OCI-LY3 (cell line): ENCODE results near the gene CCDC175.
A peak's percentile ranks its signal among the peaks of the same experiment; 100 is the strongest.

ENCODE experiments used
- H2AFZ ChIP-seq: fragments of 200-600, 300-600 bp; shearing (Covaris generic); 2 replicates; pipeline ENCODE4 v1.6.0; 2014; ENCODE audit warnings: antibody characterized with exemption, low read depth, low read length
- H3K27ac ChIP-seq: fragments of 200-600, 300-600 bp; sonication (generic); 2 replicates; pipeline ENCODE4 v1.5.1; 2014; ENCODE audit warnings: mild to moderate bottlenecking, low read length, moderate library complexity, mixed read lengths
- H3K27me3 ChIP-seq: fragments of 200-600, 300-600 bp; sonication (generic); 2 replicates; pipeline ENCODE4 v1.6.1; 2014; ENCODE audit warnings: low read depth, low read length, mixed read lengths
- H3K36me3 ChIP-seq: fragments of 200-600, 300-600 bp; sonication (generic); replicated peaks from 2 replicates; pipeline ENCODE3; 2014; ENCODE audit warnings: low read depth, low read length, mixed read lengths
- H3K4me1 ChIP-seq: fragments of 300-600, 200-600 bp; sonication (generic); 2 replicates; pipeline ENCODE4 v1.6.1; 2014; ENCODE audit warnings: low read length, mixed read lengths
- H3K4me2 ChIP-seq: fragments of 200-600, 300-600 bp; sonication (generic); 2 replicates; pipeline ENCODE4 v1.6.1; 2014; ENCODE audit warnings: low read length, mixed read lengths
- H3K4me3 ChIP-seq: fragments of 300-600, 200-600 bp; sonication (generic); 2 replicates; pipeline ENCODE4 v1.5.1; 2014; ENCODE audit warnings: antibody characterized with exemption, mild to moderate bottlenecking, low read length, moderate library complexity
- H3K79me2 ChIP-seq: fragments of 300-600, 200-600 bp; shearing (Covaris generic); 2 replicates; pipeline ENCODE4 v1.6.1; 2014; ENCODE audit warnings: mild to moderate bottlenecking, low read length, mixed read lengths
- H3K9ac ChIP-seq: fragments of 300-600, 200-600 bp; shearing (Covaris generic); 2 replicates; pipeline ENCODE4 v1.6.0; 2014; ENCODE audit warnings: mild to moderate bottlenecking, low read length, moderate library complexity
- H3K9me3 ChIP-seq: fragments of 200-600, 300-600 bp; shearing (Covaris generic); 2 replicates; pipeline ENCODE4 v1.6.1; 2014; ENCODE audit warnings: low read length, mixed read lengths; ENCODE audit not compliant: insufficient read depth
- H4K20me1 ChIP-seq: fragments of 200-600, 300-600 bp; sonication (generic); 2 replicates; pipeline ENCODE4 v1.6.1; 2016; ENCODE audit warnings: low read length, mixed read lengths; ENCODE audit not compliant: insufficient read depth
- EZH2phosphoT487 ChIP-seq: fragments of 200-600 bp; shearing (Covaris generic); IDR thresholded peaks from 2 replicates; pipeline ENCODE4 v1.6.1; 2018; ENCODE audit warnings: antibody characterized with exemption, mixed run types, low read depth
- TF ChIP-seq, protein P1 (sequence below): fragments of 200-600, 300-600 bp; sonication (generic); IDR thresholded peaks from 2 replicates; pipeline ENCODE4 v1.5.1; 2014; ENCODE audit warnings: antibody characterized with exemption, low read length, low read depth

The CCDC175 gene

DNA sequence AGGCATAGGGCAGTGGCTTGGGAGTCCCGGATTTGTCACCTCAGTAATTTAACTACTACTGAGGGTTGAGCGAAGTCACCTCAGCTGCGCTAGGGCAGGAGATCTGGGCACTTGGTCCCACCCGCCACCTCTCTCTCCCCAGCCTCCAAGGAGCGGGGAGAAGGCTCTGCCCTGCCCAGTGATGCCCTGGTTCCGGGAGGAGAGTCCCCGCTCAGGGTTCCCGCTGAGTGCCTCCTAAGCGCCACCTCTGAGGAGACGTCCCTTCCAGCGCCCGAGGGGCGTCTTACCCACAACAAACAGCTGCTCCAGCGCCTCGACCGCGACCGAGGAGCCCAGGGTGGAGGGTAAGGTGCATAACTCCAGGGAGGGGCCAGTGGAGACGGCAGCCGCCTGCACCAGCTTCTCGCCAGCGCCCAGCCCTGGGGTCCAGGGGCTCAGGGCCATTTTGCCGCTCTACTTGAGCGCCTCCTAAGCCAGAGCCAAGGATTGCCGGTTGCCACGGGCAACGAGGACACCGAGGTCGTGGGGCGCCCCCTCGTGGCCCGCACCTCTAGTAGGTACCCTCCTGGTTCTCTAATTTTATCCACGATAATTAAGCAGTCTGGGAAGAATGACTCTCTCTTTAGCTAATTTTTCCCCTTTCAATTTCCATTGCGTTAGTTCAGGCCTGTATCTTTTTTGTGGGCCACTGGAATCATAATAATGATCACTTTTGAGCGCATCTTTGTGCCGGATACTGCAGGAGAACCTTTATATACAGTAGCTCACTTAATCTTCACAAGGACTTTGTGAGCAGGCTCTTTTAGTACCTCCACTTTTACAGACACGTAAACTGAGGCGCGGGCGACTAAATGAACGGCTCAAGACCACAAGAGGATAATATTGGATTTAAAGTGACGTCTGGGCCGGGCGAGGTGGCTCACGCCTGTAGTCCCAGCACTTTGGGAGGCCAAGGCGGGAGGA, at the start of gene CCDC175:
TSS of gene CCDC175 (minus strand) at position 481 of the 963 bp plus-strand sequence. CDS start at position 444, 37 bp downstream.
- no peaks in the 10 kb centered on the region for H3K36me3 ChIP-seq
- H3K27ac ChIP-seq = no peak within 1 kb of the TSS
- H2AFZ ChIP-seq = peak within 1 kb of the TSS; percentile 77
- TF ChIP-seq, protein P1, sequence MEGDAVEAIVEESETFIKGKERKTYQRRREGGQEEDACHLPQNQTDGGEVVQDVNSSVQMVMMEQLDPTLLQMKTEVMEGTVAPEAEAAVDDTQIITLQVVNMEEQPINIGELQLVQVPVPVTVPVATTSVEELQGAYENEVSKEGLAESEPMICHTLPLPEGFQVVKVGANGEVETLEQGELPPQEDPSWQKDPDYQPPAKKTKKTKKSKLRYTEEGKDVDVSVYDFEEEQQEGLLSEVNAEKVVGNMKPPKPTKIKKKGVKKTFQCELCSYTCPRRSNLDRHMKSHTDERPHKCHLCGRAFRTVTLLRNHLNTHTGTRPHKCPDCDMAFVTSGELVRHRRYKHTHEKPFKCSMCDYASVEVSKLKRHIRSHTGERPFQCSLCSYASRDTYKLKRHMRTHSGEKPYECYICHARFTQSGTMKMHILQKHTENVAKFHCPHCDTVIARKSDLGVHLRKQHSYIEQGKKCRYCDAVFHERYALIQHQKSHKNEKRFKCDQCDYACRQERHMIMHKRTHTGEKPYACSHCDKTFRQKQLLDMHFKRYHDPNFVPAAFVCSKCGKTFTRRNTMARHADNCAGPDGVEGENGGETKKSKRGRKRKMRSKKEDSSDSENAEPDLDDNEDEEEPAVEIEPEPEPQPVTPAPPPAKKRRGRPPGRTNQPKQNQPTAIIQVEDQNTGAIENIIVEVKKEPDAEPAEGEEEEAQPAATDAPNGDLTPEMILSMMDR = peak; percentile 94
- TF ChIP-seq EZH2phosphoT487 = no peak
- H3K4me2 ChIP-seq = peak within 1 kb of the TSS; percentile 85
- peaks cover 5% of the 10 kb centered on the region for H3K27me3 ChIP-seq
- H3K79me2 ChIP-seq = no peaks in the 10 kb centered on the region
- H3K9ac ChIP-seq = peak within 1 kb of the TSS; percentile 35
- H4K20me1 ChIP-seq = no peaks in the 10 kb centered on the region
- peak within 1 kb of the TSS; percentile 85 for H3K4me3 ChIP-seq
- H3K9me3 ChIP-seq = no peaks in the 10 kb centered on the region
- H3K4me1 ChIP-seq = 0 out of 2 replicates have a peak, but pooled peaks cover 4% of the 10 kb centered on the region

DNA sequence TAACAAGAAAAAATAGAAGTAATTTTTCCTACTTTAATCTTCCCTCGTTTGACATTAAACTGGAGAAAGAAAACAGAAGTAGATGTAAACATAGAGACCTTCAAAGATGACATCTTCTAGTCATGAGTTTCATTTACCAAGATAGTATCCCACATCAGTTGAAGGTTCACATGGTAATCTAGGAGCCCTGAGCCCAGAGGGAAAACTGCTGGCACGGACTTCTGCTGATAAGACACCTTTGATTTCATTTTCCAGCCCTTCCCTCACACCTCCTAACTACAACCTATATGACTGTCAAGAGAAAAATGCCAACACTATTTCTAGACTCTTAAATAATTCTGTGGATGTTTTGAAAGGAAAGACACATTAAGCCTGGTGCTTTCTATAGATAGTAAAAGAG, 46.0 kb upstream of the CCDC175 start:
- no peaks in the 10 kb centered on the region for H4K20me1 ChIP-seq
- H3K4me2 ChIP-seq = no peak overlapping the region
- H3K36me3 ChIP-seq = no peaks in the 10 kb centered on the region
- H2AFZ ChIP-seq = no peak overlapping the region
- no peaks in the 10 kb centered on the region for H3K27me3 ChIP-seq
- no peak overlapping the region for H3K9ac ChIP-seq
- H3K9me3 ChIP-seq = no peaks in the 10 kb centered on the region
- H3K79me2 ChIP-seq = no peaks in the 10 kb centered on the region
- no peak overlapping the region for H3K27ac ChIP-seq
- TF ChIP-seq, protein P1 = no peak
- no peak for TF ChIP-seq EZH2phosphoT487
- H3K4me3 ChIP-seq = no peak overlapping the region
- H3K4me1 ChIP-seq = no peaks in the 10 kb centered on the region

DNA sequence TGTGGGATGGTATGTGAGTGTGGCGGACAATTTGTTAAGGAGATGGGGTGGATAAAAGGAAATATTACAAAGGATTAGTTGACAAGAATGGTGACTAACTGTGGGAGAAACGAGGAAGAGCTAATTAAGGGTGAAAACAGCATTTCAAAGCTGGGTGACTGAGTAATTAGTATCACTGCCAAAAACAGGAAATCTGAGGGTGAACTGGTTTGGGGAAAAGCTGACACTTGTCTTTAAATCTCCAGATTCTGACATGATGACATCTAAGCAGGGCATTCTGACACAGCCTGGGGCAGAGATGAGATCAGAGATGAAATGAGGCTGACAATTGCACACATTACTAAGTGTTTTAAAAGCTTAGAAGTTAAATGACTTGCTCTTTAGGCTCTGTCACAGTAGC, 42.4 kb upstream of the CCDC175 start:
- no peak overlapping the region for H2AFZ ChIP-seq
- H3K27ac ChIP-seq = no peak overlapping the region
- no peaks in the 10 kb centered on the region for H3K4me1 ChIP-seq
- no peaks in the 10 kb centered on the region for H3K27me3 ChIP-seq
- H3K9ac ChIP-seq = no peak overlapping the region
- TF ChIP-seq, protein P1 = no peak
- no peak for TF ChIP-seq EZH2phosphoT487
- no peaks in the 10 kb centered on the region for H3K9me3 ChIP-seq
- no peaks in the 10 kb centered on the region for H3K36me3 ChIP-seq
- no peaks in the 10 kb centered on the region for H3K79me2 ChIP-seq
- H3K4me2 ChIP-seq = no peak overlapping the region
- no peak overlapping the region for H3K4me3 ChIP-seq
- H4K20me1 ChIP-seq = no peaks in the 10 kb centered on the region

DNA sequence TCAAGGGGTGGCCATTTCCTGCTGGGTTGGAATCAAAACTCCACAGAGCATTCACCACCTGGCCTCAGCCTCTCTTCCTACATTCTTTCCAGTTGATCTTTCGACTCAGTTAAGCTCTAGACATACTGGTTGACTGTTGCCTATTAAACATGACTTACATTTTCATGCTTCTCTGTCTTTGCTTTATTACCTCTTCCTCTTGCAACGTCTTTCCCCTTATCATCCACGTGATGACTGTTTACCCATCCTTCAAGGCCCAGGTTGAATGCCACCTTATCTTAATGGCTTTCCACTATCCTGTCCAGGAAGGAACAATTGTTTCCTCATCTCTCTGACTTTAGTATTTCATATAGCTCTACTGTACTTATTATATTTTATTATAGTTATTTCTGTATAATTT, 24.4 kb upstream of the CCDC175 start:
- H3K4me1 ChIP-seq = no peaks in the 10 kb centered on the region
- peaks cover 12% of the 10 kb centered on the region for H3K27me3 ChIP-seq
- H3K27ac ChIP-seq = no peak overlapping the region
- H3K4me2 ChIP-seq = no peak overlapping the region
- no peak overlapping the region for H3K4me3 ChIP-seq
- H4K20me1 ChIP-seq = no peaks in the 10 kb centered on the region
- H2AFZ ChIP-seq = no peak overlapping the region
- H3K36me3 ChIP-seq = no peaks in the 10 kb centered on the region
- H3K79me2 ChIP-seq = no peaks in the 10 kb centered on the region
- no peaks in the 10 kb centered on the region for H3K9me3 ChIP-seq
- H3K9ac ChIP-seq = no peak overlapping the region
- TF ChIP-seq, protein P1 = no peak
- TF ChIP-seq EZH2phosphoT487 = no peak
